GM19023 (cell line): Measurements from ENCODE around the gene SDHC.
"Not testable (repeated sequence)": the region's sequence is repeated elsewhere in the genome, so short reads cannot be mapped to it uniquely, and the experiment has no call there.

Experiments
- ATAC-seq: cut with Tn5 transposase; IDR thresholded peaks from one replicate; pipeline ENCODE4 v1.9.1; 2021; ENCODE audit warnings: mild to moderate bottlenecking, moderate library complexity; ENCODE audit not compliant: unreplicated experiment

Gene SDHC

GRCh38 chr1:161381707-161382106 lies 67.5 kb downstream of the SDHC start:
- ATAC-seq = no peak

GRCh38 chr1:161382214-161383019 lies 68.2 kb downstream of the SDHC start:
- no peak for ATAC-seq

- ATAC-seq = no peak
Measured at GRCh38 chr1:161388639-161389038, 74.5 kb downstream of the SDHC start.

GRCh38 chr1:161389158-161389557 lies 75.0 kb downstream of the SDHC start:
- ATAC-seq = not testable (repeated sequence)

GRCh38 chr1:161389691-161390558 lies 75.7 kb downstream of the SDHC start:
- ATAC-seq = peak; percentile 87

- no peak for ATAC-seq
Measured at GRCh38 chr1:161390559-161390858, 76.3 kb downstream of the SDHC start.

- ATAC-seq = not testable (repeated sequence)
Measured at GRCh38 chr1:161391136-161391535, 77.0 kb downstream of the SDHC start.

GRCh38 chr1:161391611-161392010 lies 77.4 kb downstream of the SDHC start:
- no peak for ATAC-seq

GRCh38 chr1:161393151-161393550 lies 79.0 kb downstream of the SDHC start:
- ATAC-seq = no peak

GRCh38 chr1:161397038-161397437 lies 82.9 kb downstream of the SDHC start:
- ATAC-seq = not testable (repeated sequence)

GRCh38 chr1:161398900-161399256 lies 84.7 kb downstream of the SDHC start:
- no peak for ATAC-seq

GRCh38 chr1:161399257-161399998 lies 85.2 kb downstream of the SDHC start:
- ATAC-seq = peak; percentile 81

- ATAC-seq = no peak
Measured at GRCh38 chr1:161402446-161402845, 88.3 kb downstream of the SDHC start.

GRCh38 chr1:161404051-161404597 lies 89.9 kb downstream of the SDHC start:
- no peak for ATAC-seq

GRCh38 chr1:161406551-161406950 lies 92.4 kb downstream of the SDHC start:
- not testable (repeated sequence) for ATAC-seq

GRCh38 chr1:161407451-161407985 lies 93.3 kb downstream of the SDHC start:
- no peak for ATAC-seq

- ATAC-seq = no peak
Measured at GRCh38 chr1:161408429-161409052, 94.4 kb downstream of the SDHC start.

GRCh38 chr1:161409848-161410635 lies 95.9 kb downstream of the SDHC start:
- ATAC-seq = not testable (repeated sequence)

- not testable (repeated sequence) for ATAC-seq
Measured at GRCh38 chr1:161410636-161410970, 96.4 kb downstream of the SDHC start.
